Stimulated activated naive CD8-positive, alpha-beta T cell treated with anti-CD3 and anti-CD28 coated beads, Interleukin-15, Interleukin-2, amounts not matched to agents 100 U/mL and 50 U/mL, for 24 hours (primary cell): ENCODE data around the gene CROT.
"Not testable (repeated sequence)": the region's sequence is repeated elsewhere in the genome, so short reads cannot be mapped to it uniquely, and the experiment has no call there.

ENCODE experiments used
- ATAC-seq: fragments of 150-1000 bp; cut with Tn5 transposase; one replicate; pipeline ENCODE4 v1.10.0; 2021
- DNase-seq: peaks from one replicate; pipeline ENCODE4 v3.0.0; 2021

The CROT gene, protein sequence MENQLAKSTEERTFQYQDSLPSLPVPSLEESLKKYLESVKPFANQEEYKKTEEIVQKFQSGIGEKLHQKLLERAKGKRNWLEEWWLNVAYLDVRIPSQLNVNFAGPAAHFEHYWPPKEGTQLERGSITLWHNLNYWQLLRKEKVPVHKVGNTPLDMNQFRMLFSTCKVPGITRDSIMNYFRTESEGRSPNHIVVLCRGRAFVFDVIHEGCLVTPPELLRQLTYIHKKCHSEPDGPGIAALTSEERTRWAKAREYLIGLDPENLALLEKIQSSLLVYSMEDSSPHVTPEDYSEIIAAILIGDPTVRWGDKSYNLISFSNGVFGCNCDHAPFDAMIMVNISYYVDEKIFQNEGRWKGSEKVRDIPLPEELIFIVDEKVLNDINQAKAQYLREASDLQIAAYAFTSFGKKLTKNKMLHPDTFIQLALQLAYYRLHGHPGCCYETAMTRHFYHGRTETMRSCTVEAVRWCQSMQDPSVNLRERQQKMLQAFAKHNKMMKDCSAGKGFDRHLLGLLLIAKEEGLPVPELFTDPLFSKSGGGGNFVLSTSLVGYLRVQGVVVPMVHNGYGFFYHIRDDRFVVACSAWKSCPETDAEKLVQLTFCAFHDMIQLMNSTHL

DNA sequence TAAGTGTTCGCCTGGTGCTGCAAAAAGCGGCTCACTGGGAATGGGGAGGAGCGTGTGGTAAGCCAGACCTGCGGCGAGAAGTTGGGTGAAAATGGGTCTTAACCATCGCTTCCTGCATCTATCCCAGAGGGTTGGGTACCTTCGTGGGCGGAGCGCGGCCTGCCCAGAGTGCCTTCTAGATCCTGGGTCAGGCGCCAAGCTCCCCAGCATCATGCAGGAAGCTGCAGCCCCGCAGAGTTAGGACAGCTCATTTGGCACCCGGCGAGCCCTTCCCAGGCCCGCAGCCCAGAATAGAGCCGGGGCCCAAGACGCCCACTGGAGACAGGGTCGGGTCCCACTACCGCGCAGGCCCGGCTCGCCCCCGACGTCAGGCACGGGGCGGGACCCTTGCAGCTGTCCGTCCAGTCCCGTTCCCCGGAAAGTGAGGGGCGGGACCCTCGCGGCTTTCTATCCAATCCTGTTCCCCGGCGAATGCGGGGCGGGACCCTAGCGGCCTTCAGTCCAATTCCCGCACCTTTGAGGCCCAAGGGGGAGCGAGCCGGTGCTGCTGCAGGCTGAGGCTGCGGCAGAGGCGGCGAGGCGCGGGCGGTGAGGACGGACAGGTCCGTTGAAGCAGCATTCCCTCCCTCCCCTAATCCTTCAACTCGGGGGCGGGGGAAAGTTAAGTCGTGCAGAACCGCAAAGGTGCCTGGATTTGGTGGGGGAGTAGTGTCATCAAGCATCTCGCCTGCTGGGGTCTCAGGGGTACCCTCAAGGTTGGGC, at the start of gene CROT:
CROT (plus strand) TSS at position 499 of the 762 bp plus-strand sequence. CDS start 3,405 bp downstream, outside the sequence.
- ATAC-seq: peak; percentile 100

DNA sequence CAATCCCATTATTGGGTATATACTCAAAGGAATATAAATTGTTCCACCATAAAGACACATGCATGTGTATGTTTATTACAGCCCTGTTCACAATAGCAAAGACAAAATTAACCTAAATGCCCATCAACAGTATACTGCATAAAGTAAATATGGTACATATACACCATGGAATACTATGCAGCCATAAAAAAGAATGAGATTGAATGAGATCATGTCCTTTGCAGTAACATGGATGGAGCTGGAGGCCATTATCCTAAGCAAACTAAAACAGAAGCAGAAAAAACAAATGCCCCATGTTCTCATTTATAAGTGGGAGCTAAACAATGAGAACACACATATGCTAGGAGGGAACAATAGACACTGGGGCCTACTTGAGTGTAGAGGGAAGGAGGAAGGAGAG, 44.7 kb upstream of the CROT start:
- ATAC-seq: no peak
- no peak for DNase-seq

More for the DNA sequence above, at the start of gene CROT:
- DNase-seq: peak; percentile 95

DNA sequence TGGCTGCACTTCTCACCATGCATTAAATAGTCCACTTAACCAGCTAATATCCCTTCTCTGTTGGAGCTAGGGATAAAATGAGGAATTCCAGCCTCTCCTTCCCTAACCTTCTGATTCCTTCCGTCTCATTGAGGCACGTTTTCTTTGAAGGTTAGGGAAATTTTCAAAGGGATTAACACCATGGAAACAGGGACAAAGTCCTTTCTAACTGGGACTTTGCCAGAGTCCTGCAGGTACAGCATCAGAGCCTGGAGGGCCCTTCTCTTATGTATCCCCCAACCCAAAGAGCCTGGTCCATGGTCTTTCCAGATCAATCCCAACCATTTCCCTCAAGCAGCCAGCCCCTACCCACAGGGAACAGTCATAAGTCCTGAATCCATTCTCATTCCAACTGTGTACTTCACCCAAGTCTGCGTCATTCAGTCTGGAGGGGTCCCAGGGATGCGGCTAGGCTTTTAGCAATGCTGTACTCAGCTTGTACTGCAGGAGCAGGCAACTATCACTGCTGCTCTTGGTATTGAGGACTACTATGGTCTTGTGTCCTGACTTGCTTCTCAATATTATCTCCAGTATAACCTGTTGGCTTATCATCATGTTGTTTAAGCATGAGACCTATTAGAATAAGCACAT, 34.6 kb upstream of the CROT start:
- no peak for DNase-seq
- ATAC-seq: no peak

- ATAC-seq (peak; percentile 86), DNase-seq (peak; percentile 57)
These were observed 33.1 kb upstream of the CROT start for GRCh38 chr7:87312215-87312865.

- ATAC-seq: peak; percentile 37
- DNase-seq: no peak
These were observed 29.3 kb upstream of the CROT start for GRCh38 chr7:87316097-87316700.

DNA sequence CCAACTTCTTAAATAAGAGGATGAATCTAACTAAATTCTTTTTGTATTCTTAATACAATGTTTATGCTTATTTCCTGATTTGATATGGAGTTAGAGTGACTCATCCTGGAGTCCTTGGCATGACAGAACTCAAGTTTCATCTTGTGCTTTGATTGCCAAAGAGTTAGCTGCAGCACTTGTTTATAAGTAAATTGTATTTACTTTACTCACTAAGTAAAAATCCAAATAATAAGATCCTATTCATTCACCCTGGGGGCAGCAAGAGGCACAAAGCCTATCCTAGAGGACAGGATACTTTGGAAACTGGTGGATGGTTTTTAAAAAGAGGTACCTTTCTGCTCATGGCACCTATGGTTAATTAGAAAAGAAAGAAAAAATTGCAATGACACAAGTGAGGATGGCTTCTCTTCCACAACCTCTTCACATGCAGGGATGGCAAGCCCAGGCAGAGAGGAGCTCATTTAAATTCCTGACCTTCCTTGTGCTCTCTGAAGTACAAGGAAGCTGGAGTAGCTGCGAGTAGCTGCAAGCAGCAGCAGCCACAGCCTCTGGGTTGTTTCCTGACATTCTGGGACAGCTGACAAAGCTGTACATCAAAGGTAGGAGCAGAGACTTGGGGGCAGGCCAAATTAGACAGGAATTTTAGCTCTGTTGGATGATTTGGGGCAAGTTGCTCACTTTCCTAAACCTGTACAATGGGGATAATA, 28.5 kb upstream of the CROT start:
- no peak for ATAC-seq
- DNase-seq: no peak

DNA sequence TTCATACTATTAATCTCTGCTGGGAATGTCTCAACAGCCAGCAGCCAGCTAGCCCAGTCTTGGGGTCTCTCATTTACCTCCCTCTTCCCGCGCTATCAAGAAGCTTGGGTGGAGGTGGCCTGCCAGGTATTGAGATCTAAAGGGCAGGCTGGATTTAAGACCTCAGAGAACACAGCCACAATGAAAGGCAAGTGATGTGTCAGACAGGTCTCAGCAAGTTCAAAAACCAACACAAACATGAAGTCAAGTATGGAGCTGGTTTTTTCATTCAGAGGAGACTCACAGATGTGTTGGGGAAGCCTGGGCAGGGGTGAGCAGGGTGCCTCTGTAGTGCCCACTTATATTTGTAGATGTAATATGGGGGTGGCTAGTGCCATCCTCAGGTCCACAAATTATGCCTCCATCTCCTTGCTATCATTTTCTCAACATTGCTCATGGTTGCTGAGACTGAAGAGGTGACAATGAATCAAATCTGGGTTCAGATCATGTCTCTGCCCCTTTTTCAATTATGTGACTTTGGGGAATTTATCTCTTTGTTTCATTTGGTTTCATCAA, 27.7 kb upstream of the CROT start:
- DNase-seq: no peak

DNA sequence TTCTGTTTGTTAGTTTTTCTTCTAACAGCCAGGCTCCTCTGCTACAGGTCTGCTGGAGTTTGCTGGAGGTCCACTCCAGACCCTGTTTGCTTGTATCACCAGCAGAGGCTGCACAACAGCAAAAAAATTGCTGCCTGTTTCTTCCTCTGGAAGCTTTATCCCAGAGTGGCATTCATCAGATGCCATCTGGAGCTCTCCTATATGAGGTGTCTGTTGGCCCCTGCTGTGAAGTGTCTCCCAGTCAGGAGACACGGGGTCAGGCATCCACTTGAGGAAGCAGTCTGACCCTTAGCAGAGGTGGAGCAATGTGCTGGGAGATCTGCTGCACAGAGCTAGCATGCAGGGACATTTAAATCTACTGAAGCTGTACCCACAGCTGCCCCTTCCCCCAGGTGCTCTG, 26.7 kb upstream of the CROT start:
- DNase-seq (no peak), ATAC-seq (no peak)

More for the DNA sequence above, 27.7 kb upstream of the CROT start:
- ATAC-seq: no peak

GRCh38 chr7:87319154-87319581, 26.3 kb upstream of the CROT start:
- not testable (repeated sequence) for DNase-seq, ATAC-seq

DNA sequence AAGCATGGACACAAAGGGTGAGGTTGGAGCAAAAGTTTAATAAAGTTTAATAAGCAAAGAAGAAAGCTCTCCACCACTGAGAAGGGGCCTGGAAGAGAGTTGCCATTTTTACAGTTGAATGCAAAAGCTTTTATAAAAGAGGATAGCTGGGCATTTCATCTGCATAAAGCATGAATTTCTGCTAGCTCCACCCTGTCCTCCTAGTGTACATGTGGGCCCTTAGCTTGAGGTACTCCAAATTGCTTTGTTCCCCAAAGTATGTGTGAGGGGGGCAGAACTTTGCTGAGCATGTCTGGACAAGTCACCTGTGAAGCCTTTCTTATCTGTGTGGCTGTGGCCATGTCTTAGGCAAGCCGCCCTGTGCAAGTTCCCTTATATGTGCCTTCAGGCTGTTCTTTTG, 22.6 kb upstream of the CROT start:
- ATAC-seq: no peak
- no peak for DNase-seq

- ATAC-seq (no peak), DNase-seq (no peak)
These were observed 19.7 kb upstream of the CROT start for GRCh38 chr7:87325576-87326370.

DNA sequence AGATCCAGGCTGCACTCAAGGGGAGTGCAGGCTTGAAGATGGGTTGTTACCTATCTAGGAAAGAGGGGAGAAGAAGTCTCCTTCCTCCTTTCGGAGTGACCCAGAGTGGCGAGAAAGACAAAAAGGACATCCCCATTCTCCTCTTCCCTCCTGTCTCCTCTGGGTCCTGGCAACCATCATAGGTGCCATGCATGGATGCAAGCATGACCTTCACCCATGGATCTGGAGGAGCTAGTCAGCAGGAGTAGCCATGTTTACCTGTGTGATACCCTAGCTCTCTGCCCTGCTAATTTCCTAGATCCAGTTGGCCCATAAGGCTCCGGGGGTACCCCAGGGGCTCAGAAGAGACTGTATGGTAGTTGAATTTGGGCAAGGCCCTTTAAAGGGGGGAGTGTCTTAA, 17.2 kb upstream of the CROT start:
- DNase-seq: no peak
- ATAC-seq: no peak

- no peak for ATAC-seq
These were observed 15.1 kb upstream of the CROT start for GRCh38 chr7:87330316-87330715.

DNA sequence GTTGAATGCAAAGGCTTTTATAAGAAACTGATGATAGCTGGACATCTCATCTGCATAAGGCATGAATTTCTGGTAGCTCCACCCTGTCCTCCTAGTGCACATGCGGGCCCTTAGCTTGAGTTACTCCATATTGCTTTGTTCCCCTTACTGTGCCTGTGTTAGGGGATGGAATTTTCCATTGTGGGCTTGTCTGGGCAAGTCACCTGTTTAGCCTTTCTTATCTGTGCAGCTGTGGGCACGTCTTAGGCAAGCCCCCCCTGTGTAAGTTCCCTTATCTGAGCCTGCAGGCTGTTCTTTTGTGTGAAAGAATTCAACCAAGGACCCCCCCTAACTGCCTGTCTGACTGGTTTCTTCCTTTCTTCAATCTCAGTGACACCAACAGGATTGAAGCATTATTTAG, 14.5 kb upstream of the CROT start:
- DNase-seq (no peak), ATAC-seq (no peak)

More at GRCh38 chr7:87330316-87330715, 15.1 kb upstream of the CROT start:
- no peak for DNase-seq

DNA sequence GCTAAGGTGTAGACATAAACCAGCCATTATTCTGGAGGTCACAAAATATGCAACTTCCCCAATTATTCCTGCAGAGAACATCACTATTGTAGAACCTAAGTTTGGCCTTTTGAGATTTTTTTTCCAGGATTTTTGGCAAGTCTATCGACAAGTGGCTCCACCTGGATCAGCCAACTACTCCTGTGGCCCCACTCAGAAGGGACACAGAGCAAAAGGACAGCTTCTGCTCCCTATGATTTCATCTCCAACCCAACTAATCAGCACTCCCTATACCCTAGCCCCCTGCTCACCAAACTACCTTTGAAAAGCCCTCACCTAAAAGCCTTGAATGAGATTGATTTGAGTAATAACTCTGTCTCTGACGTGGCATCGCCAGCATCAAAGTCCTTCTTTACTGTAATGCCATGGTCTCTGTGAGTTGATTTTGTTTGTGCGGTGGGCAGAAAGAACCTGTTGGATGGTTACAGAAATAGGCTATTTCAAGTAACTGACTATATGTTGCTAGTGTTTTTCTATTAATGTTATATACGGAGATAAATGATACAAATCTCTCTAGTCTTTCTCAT, 13.7 kb upstream of the CROT start:
- DNase-seq (no peak), ATAC-seq (no peak)

GRCh38 chr7:87332321-87332720, 13.1 kb upstream of the CROT start:
- DNase-seq (no peak), ATAC-seq (no peak)

DNA sequence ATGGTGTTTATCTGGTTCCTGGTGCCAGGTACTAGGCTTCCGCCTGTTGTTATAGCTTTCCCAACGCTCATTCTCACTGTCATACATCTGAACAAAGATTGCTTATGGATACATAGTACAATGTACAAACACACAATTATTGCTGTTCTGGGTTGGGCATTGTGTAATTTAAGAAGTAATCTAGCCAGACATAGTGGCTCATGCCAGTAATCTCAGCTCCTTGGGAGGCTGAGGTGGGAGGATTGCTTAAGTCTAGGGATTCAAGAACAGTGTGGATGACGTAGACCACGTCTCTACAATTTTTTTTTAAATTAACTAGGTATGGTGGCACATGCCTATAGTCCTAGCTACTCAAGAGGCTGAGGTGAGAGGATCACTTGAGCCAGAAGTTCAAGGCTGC, 9.3 kb upstream of the CROT start:
- ATAC-seq (no peak), DNase-seq (no peak)

- ATAC-seq (no peak), DNase-seq (no peak)
These were observed 8.1 kb upstream of the CROT start for GRCh38 chr7:87337331-87337730.

- DNase-seq: no peak
- no peak for ATAC-seq
These were observed 6.0 kb upstream of the CROT start for GRCh38 chr7:87339373-87339897.
